Neuronal stem cell (in vitro differentiated cells): Measurements from ENCODE around the gene ENDOV. TPM values are rescaled to one million over a fixed set of nuclear protein-coding genes. Genes with fewer than 3 reads are reported as not detected.

Experiments used
- DNase-seq: peaks from one replicate; pipeline ENCODE4 v3.0.0-alpha.2; 2013; ENCODE audit warnings: low spot score
- H2AFZ ChIP-seq: one replicate; pipeline ENCODE4 v1.6.1; 2013; ENCODE audit warnings: mild to moderate bottlenecking, low read length, inconsistent platforms
- H2AK5ac ChIP-seq: 2 replicates; pipeline ENCODE4 v1.6.1; 2013; ENCODE audit warnings: low read depth, mild to moderate bottlenecking, inconsistent platforms, low read length, moderate library complexity, mixed read lengths
- H2BK120ac ChIP-seq: 2 replicates; pipeline ENCODE4 v1.6.1; 2013; ENCODE audit warnings: low read depth, mild to moderate bottlenecking, inconsistent platforms, low read length, moderate library complexity, mixed read lengths
- H2BK12ac ChIP-seq: one replicate; pipeline ENCODE4 v1.6.1; 2013; ENCODE audit warnings: low read length, inconsistent platforms
- H2BK15ac ChIP-seq: 2 replicates; pipeline ENCODE4 v1.6.1; 2013; ENCODE audit warnings: mild to moderate bottlenecking, low read length, inconsistent platforms, mixed read lengths
- H2BK5ac ChIP-seq: one replicate; pipeline ENCODE4 v1.6.1; 2013; ENCODE audit warnings: inconsistent platforms, mild to moderate bottlenecking, low read length, moderate library complexity
- H3K14ac ChIP-seq: one replicate; pipeline ENCODE4 v1.6.1; 2013; ENCODE audit warnings: low read length, inconsistent platforms
- H3K18ac ChIP-seq: 2 replicates; pipeline ENCODE4 v1.6.1; 2013; ENCODE audit warnings: low read length, inconsistent platforms
- H3K23ac ChIP-seq: 2 replicates; pipeline ENCODE4 v1.6.1; 2013; ENCODE audit warnings: low read depth, mild to moderate bottlenecking, mixed read lengths, low read length, inconsistent platforms; ENCODE audit not compliant: poor library complexity
- H3K27ac ChIP-seq: replicated peaks from 3 replicates; pipeline ENCODE4 v1.5.1; 2013; ENCODE audit warnings: low read length, inconsistent platforms
- H3K27me3 ChIP-seq, 3 experiments: 2 replicates each; pipeline ENCODE4 v1.6.1; 2013; ENCODE audit warnings: low read length in 3 of 3, mild to moderate bottlenecking in 2 of 3, inconsistent platforms in 1 of 3, low read depth in 1 of 3, mixed read lengths in 1 of 3, moderate library complexity in 1 of 3; ENCODE audit not compliant: control insufficient read depth in 3 of 3, insufficient read depth in 3 of 3
- H3K36me3 ChIP-seq, 2 donors: replicated peaks in 1 of 2; 2 replicates each; pipeline ENCODE4 v1.6.1; 2013; ENCODE audit warnings: low read length in 2 of 2; ENCODE audit not compliant: control insufficient read depth in 2 of 2, insufficient read depth in 2 of 2
- H3K4ac ChIP-seq: 2 replicates; pipeline ENCODE4 v1.6.1; 2013; ENCODE audit warnings: inconsistent platforms, mild to moderate bottlenecking, low read length, moderate library complexity
- H3K4me1 ChIP-seq, 2 donors: 1 replicate in 1 of 2; 2 replicates in 1 of 2; pipeline ENCODE4 v1.6.1; 2013; ENCODE audit warnings: low read length in 2 of 2, low read depth in 1 of 2; ENCODE audit not compliant: control insufficient read depth in 2 of 2, insufficient read depth in 1 of 2
- H3K4me2 ChIP-seq: one replicate; pipeline ENCODE4 v1.6.1; 2013; ENCODE audit warnings: mild to moderate bottlenecking, low read length, inconsistent platforms; ENCODE audit not compliant: insufficient read depth, poor library complexity, severe bottlenecking
- H3K4me3 ChIP-seq, 2 donors: 2 replicates each; pipeline ENCODE4 v1.5.1; 2013; ENCODE audit warnings: low read length in 2 of 2, mild to moderate bottlenecking in 2 of 2, inconsistent platforms in 1 of 2, moderate library complexity in 1 of 2
- H3K79me1 ChIP-seq: one replicate; pipeline ENCODE4 v1.6.1; 2013; ENCODE audit warnings: low read depth, mild to moderate bottlenecking, inconsistent platforms, low read length, moderate library complexity
- H3K9ac ChIP-seq: one replicate; pipeline ENCODE4 v1.6.1; 2013; ENCODE audit warnings: mild to moderate bottlenecking, low read depth, low read length, inconsistent platforms; ENCODE audit not compliant: poor library complexity
- H3K9me3 ChIP-seq, 2 donors: replicated peaks in 1 of 2; 2 replicates each; pipeline versions ENCODE3 to v1.6.1; 2013; ENCODE audit warnings: low read length in 2 of 2, mild to moderate bottlenecking in 2 of 2, inconsistent platforms in 1 of 2, low read depth in 1 of 2, mixed read lengths in 1 of 2, moderate library complexity in 1 of 2; ENCODE audit not compliant: control insufficient read depth in 2 of 2, insufficient read depth in 1 of 2
- H4K8ac ChIP-seq: one replicate; pipeline ENCODE4 v1.6.1; 2013; ENCODE audit warnings: low read depth, mild to moderate bottlenecking, inconsistent platforms, low read length, moderate library complexity
- H4K91ac ChIP-seq: one replicate; pipeline ENCODE4 v1.6.1; 2013; ENCODE audit warnings: low read length, low read depth, mild to moderate bottlenecking, inconsistent platforms; ENCODE audit not compliant: poor library complexity
- WGBS, 2 donors: extraction: QIAGEN DNeasy Blood & Tissue Kit; methylation state at CpG; one replicate each; pipeline ENCODE4 v1.1.7; 2013; ENCODE audit warnings: missing lambda C conversion rate in 2 of 2, mixed read lengths in 1 of 2; ENCODE audit not compliant: insufficient read length in 2 of 2, insufficient replicate concordance in 1 of 2; ENCODE audit errors: extremely low coverage in 2 of 2; 5-methylcytosine and 5-hydroxymethylcytosine counted together
- small RNA-seq: library from polyadenylated mRNA; stranded (forward); fragments of <200 nt; extraction: miRNeasy Mini kit (QIAGEN cat#:217004); gene quantifications from one replicate; pipeline ENCODE3, GENCODE V24; 2013; ENCODE audit not compliant: insufficient read depth

Gene ENDOV

DNA sequence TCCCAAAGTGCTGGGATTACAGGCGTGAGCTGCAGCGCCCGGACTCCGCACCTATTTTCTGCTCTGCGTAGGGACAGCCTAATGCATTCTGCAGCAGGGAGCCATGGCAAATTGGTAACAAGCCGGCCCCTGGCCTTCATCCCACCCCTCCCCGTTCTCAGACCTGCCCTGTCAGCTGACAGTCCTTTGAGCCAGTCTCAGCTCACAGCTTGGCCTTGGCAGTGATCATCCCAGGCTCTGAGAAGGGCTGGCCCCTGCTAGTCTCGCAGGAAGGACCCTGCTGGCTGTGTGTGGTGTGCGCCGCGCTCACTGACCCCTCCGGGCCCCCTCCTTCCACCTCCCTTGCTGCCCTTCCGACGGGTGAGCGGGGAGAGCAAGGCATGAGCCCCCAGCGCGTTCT is 71.7 kb downstream of the ENDOV start:
- no peak overlapping the region for H3K18ac ChIP-seq
- no peak overlapping the region for H3K4ac ChIP-seq
- no peak overlapping the region for H3K9ac ChIP-seq
- no peak overlapping the region for H4K91ac ChIP-seq
- peak overlapping the region; percentile 31 for H3K23ac ChIP-seq
- H2BK15ac ChIP-seq, result peak overlapping the region; percentile 19
- peaks cover 8 to 18% of the 10 kb centered on the region in 2 donors for H3K4me1 ChIP-seq
- H2AK5ac ChIP-seq, result peak overlapping the region; percentile 99
- H3K4me3 ChIP-seq, result no peak overlapping the region
- no peak overlapping the region for H2BK5ac ChIP-seq
- no peak overlapping the region for H4K8ac ChIP-seq
- H3K27ac ChIP-seq, result no peak overlapping the region
- no peak for DNase-seq
- H2BK120ac ChIP-seq, result no peak overlapping the region
- peaks cover 0 to 62% (median 5%) of the 10 kb centered on the region in 3 experiments for H3K27me3 ChIP-seq
- peak overlapping the region; percentile 8 for H2BK12ac ChIP-seq
- peak overlapping the region; percentile 67 for H2AFZ ChIP-seq
- no peaks in the 10 kb centered on the region for H3K79me1 ChIP-seq
- H3K9me3 ChIP-seq, result peaks cover 0 to 2% of the 10 kb centered on the region in 2 donors
- H3K36me3 ChIP-seq, result no peaks in the 10 kb centered on the region
- WGBS, 2 donors, result no CpG with 5 or more reads among the region's 17 CpGs
- peak overlapping the region; percentile 47 for H3K14ac ChIP-seq
- no peak overlapping the region for H3K4me2 ChIP-seq

DNA sequence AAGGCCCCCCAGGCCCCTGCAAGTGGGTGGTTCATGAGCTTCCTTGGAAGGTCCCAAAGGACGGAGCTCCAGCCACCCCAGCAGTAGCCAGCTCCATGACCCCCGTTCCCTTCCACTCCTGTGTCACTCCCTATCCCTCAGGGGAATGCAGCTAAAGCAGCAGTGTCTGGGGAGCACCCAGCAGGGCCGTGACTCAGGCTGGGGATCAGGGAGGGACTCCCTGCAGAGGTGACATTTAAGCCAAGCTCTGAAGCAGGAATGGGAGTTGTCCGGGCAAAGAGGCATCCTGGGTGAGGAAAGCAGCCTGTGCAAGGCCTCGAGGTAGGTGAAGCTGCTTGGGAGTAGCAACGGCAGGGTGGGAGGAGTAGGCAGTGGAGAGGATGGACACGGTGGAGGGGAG is 72.5 kb downstream of the ENDOV start:
- H2BK5ac ChIP-seq, result no peak overlapping the region
- peak overlapping the region; percentile 17 for H3K23ac ChIP-seq
- no peak overlapping the region for H3K4me2 ChIP-seq
- no peak overlapping the region for H3K4ac ChIP-seq
- peak overlapping the region; percentile 19 for H2BK15ac ChIP-seq
- H3K9me3 ChIP-seq, result peaks cover 0 to 2% of the 10 kb centered on the region in 2 donors
- peaks cover 0 to 54% (median 0%) of the 10 kb centered on the region in 3 experiments for H3K27me3 ChIP-seq
- H3K36me3 ChIP-seq, result no peaks in the 10 kb centered on the region
- H2AFZ ChIP-seq, result no peak overlapping the region
- no CpG with 5 or more reads among the region's 7 CpGs for WGBS, 2 donors
- H3K27ac ChIP-seq, result no peak overlapping the region
- H3K4me3 ChIP-seq, result no peak overlapping the region
- H2BK120ac ChIP-seq, result no peak overlapping the region
- H2AK5ac ChIP-seq, result peak overlapping the region; percentile 99
- H2BK12ac ChIP-seq, result peak overlapping the region; percentile 8
- H3K18ac ChIP-seq, result no peak overlapping the region
- no peak overlapping the region for H3K9ac ChIP-seq
- H3K4me1 ChIP-seq, result peaks cover 10 to 23% of the 10 kb centered on the region in 2 donors
- peak overlapping the region; percentile 12 for H4K91ac ChIP-seq
- no peak overlapping the region for H3K14ac ChIP-seq
- peaks cover 2% of the 10 kb centered on the region for H3K79me1 ChIP-seq
- no peak for DNase-seq
- no peak overlapping the region for H4K8ac ChIP-seq

Small RNAs within 50 kb of the gene (small RNA-seq; reads per million reads assigned to genes)
- not detected for gene MIR4730
